GM18517 (cell line): ENCODE measurements around the gene ADRA2B.
"Not testable (repeated sequence)": the region's sequence is repeated elsewhere in the genome, so short reads cannot be mapped to it uniquely, and the experiment has no call there.

Experiments used
- ATAC-seq: cut with Tn5 transposase; IDR thresholded peaks from one replicate; pipeline ENCODE4 v1.9.1; 2021; ENCODE audit warnings: mild to moderate bottlenecking, moderate library complexity; ENCODE audit not compliant: unreplicated experiment

The ADRA2B gene

DNA sequence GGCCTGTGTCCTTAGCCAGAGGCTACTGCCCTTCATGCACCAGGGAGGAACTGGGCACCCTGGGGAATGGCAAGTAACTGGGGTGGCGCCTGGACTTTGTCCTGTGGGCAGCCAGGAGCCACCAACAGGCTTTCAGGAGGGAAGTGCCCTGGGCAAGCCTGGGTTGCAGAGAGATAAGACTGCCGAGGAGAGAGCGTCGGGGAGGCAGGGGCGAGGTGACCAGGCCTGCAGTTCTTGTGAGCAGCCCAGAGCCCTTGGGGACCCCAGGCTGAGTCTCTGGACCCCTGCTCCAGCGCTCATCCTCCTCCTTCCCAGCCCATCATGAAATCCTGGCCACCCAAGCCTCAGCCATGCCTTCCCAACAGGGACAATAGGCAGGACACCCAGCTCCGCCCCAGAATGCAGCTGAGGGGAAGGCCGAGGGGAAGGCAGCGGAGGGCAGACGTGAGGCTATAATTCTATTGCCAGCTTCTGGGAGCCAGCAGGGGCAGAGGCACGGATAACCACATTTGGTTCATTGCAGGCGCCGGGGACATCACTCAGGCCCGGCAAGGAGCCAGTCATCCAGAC is 25.1 kb downstream of the ADRA2B start:
- ATAC-seq: no peak

- no peak for ATAC-seq
Measured at GRCh38 chr2:96090196-96090926, 26.0 kb downstream of the ADRA2B start.

DNA sequence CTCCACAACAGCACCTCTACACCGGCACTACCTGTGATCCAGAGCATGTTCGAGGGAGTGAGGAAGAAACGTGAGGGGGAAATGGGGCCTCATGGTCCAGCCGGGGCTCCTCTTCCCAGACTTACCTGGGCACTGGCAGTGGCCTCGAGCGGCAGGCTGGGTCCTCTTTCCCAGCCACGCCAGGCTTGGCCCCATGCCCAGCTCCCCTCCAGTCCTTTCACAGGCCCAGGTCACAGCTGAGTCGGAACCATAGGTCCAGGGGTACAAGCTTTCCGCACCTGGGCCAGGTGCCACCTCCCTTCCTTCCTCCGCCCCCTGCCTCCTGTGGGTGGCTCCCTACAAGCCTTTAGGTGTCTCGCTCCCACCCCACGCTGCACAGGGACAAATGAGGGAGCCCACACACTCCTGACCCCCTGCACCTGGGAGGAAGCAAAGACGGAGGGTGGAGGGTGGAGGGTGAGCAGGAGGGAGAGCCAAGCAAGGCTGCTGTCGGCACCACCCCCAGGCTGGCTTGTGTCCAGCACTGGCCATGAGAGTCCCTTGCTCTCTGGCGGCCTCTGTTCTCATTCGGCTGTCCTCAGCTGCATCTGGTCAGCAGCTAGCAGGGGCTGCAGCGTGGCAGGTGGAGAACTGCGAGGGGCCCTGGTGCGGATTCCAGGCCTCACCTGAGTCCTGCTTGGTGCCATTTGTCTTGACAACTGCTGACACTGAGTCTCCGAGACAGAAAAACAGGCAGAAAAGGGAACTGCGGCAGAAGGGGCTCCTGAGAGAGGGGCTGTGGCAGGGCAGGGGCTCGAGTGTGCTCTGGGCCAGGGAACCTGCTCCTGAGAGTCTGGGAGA is 26.8 kb downstream of the ADRA2B start:
- no peak for ATAC-seq

- no peak for ATAC-seq
Measured at GRCh38 chr2:96088340-96089335, 27.7 kb downstream of the ADRA2B start.

DNA sequence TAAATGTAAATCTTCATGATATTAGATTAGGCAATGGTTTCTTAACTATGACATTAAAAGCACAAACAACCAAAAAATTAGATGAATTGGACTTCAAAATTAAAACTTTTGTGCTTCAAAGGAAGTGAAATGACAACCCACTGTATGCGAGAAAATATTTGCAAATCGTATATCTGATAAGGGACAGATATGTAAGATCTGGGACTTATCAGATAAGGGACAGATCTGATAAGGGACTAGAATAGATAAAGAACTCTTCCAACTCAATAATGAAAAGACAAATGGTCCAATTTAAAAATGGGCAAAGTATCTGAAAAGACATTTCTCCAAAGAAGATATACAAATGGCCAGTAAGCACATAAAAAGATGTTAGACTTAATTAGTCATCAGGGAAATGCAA is 29.2 kb downstream of the ADRA2B start:
- no peak for ATAC-seq

- ATAC-seq: no peak
Measured at GRCh38 chr2:96085541-96086355, 30.6 kb downstream of the ADRA2B start.

GRCh38 chr2:96084858-96085518 is 31.4 kb downstream of the ADRA2B start:
- ATAC-seq: not testable (repeated sequence)

DNA sequence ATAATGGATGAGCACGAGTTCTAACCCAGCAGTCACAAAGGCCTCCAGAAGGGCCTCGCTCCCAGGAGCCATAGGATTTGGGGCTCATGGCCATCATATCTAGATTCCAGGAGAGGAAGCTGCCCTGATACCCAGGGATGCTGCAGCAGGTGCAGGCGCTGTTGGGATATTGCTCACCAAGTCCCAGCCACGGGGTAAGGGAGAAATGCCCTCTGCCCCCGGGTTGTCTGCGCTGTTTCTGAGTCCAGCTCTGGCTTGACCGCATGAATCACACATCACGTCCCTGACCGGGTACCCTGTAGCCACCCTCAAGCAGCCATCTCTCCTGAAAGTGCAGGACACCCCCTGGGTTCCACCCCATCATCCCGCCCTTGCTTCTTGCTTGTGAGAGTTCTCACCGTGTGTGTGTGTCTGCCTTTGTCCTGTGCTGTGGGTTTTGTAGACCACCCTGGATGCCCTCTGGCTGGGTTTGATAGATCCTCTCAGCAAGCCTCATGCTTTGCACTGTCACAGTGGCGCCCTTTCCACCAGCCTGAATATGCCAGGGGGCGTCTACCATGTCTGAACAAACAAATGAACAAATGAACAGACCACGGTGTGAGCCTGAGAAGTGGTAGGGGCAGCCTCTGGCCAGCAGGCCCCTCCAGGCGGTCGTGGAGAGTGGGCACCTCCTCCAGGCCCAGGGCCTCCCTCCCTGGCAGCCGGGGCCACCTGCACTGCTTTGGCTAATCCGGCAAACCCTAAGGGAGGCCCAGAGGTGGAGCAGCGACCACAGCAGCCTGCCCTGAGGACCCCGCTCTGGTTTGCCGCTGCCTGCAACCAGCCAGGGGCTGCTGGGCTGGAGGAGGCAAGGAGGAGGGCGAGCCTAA is 32.1 kb downstream of the ADRA2B start:
- no peak for ATAC-seq

DNA sequence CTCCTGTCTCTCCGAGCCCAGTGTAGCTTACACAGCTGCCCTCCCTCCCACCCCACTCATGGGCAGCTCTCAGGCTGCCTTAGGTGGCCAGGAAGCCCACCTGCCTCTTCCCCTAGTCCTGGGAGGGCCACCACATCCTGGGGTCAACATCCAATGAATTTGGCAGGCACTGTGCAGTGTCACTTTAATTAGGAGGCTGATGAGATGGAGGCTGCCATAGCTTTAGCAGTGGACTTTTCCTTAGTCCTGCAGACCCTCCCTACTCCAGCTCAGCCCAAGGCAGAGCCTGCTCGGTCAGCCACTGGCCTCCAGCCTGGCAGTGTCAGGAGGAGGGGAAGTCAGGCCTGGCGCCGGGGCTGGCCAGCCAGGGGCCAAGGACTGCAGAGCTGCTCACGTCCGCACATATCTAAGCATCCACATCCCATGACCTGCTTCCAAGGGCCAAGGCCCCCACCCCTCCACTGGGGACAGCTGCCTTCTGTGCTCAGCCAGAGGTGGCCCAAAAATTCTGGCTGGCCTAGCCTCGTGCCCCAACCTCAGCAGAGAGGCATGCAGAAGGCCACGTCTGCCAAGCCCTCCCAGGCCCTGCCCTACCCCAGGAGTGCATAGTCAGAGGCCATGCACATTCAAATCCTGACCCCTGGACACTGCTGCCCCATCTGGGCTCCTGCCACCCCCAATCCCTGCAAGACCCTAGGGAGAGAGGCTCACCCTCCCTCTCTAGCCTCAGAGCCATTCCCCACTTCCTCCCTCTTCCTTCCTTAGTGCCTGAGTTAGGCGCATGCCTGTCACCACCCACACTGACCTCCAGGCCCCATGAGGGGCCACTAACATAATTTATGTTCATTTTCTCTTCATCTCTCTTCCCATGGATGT is 33.1 kb downstream of the ADRA2B start:
- ATAC-seq: no peak

- no peak for ATAC-seq
Measured at GRCh38 chr2:96082211-96083063, 33.9 kb downstream of the ADRA2B start.

DNA sequence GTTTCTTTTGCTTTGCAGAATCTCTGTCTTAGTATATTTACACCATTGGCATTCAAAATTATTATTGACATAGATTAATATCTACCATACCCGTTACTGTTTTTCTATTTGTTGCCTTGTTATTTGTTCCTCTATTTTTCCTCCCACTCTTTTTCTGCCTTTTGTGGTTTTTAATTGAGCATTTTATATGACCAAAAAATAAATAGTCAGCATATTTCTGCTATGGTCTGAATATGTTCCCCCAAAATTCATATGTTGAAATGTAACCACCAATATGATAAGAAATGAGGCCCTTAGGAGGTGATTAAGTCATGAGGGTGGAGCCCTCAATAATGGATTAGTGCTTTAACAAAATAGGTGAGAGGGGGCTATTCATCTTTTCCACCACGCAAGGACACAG is 35.3 kb downstream of the ADRA2B start:
- no peak for ATAC-seq

GRCh38 chr2:96075199-96075771 is 41.1 kb downstream of the ADRA2B start:
- ATAC-seq: no peak

- ATAC-seq: no peak
Measured at GRCh38 chr2:96074156-96074555, 42.2 kb downstream of the ADRA2B start.

GRCh38 chr2:96073170-96073775 is 43.1 kb downstream of the ADRA2B start:
- no peak for ATAC-seq

DNA sequence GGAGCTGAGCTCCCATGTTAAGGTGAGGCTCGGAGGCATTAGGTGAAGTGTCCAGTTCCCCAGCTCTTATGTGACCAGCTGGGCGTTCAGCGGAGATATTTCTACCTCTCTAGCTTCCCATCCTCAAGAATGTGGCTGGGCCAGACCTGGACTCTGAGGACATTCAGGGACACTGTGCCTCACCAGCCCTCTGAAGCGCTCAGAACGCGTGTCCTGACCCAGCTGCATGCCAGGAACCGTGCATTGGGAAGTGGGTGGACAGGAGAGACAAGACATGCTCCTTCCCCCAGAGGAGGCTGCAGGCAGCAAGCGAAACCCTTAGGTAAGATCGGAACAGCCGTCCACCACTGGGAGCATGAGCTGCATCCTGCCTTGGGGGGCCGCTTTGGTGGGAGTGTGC is 43.6 kb downstream of the ADRA2B start:
- no peak for ATAC-seq
